Neural cell (in vitro differentiated cells): ENCODE measurements around the gene VWA3B. TPM values are rescaled to one million over a fixed set of nuclear protein-coding genes. Genes with fewer than 3 reads are reported as not detected.

Experiments
- H2AFZ ChIP-seq: fragments of 200-600, 300-800 bp; sonication (generic), shearing (Covaris generic); 2 replicates; pipeline ENCODE4 v1.6.0; 2014; ENCODE audit warnings: low read depth, mild to moderate bottlenecking, antibody characterized with exemption, low read length, moderate library complexity
- H3F3A ChIP-seq: fragments of 200-600 bp; shearing (Covaris generic); 2 replicates; pipeline ENCODE4 v1.6.1; 2016; ENCODE audit warnings: mild to moderate bottlenecking, moderate library complexity, mixed read lengths, antibody characterized with exemption, low read length; ENCODE audit not compliant: insufficient read depth, poor library complexity, severe bottlenecking
- H3K27ac ChIP-seq: fragments of 200-600, 300-800 bp; sonication (generic), shearing (Covaris generic); 2 replicates; pipeline ENCODE4 v1.5.1; 2014; ENCODE audit warnings: mild to moderate bottlenecking, low read length, moderate library complexity
- H3K27me3 ChIP-seq: fragments of 300-800, 200-600 bp; sonication (generic), shearing (Covaris generic); 2 replicates; pipeline ENCODE4 v1.6.0; 2014; ENCODE audit warnings: mild to moderate bottlenecking, low read depth, low read length, moderate library complexity; ENCODE audit not compliant: insufficient read depth
- H3K36me3 ChIP-seq: fragments of 300-800, 200-600 bp; sonication (generic), shearing (Covaris generic); 2 replicates; pipeline ENCODE4 v1.5.1; 2014; ENCODE audit warnings: mild to moderate bottlenecking, antibody characterized with exemption, low read length, moderate library complexity; ENCODE audit not compliant: insufficient read depth
- H3K4me2 ChIP-seq: fragments of 300-800, 200-600 bp; sonication (generic), shearing (Covaris generic); 2 replicates; pipeline ENCODE4 v1.6.0; 2014; ENCODE audit warnings: mild to moderate bottlenecking, low read length
- H3K4me3 ChIP-seq: fragments of 300-800, 200-600 bp; sonication (generic), shearing (Covaris generic); 2 replicates; pipeline ENCODE4 v1.5.1; 2014; ENCODE audit warnings: mild to moderate bottlenecking, low read length, moderate library complexity
- H3K79me2 ChIP-seq: fragments of 200-600 bp; shearing (Covaris generic); replicated peaks from 2 replicates; pipeline ENCODE4 v1.6.0; 2014; ENCODE audit warnings: mild to moderate bottlenecking, low read length, moderate library complexity; ENCODE audit not compliant: insufficient read depth
- H3K9ac ChIP-seq: fragments of 300-800, 200-600 bp; sonication (generic), shearing (Covaris generic); 2 replicates; pipeline ENCODE4 v1.6.1; 2016; ENCODE audit warnings: mild to moderate bottlenecking, low read length, mixed read lengths
- H3K9me2 ChIP-seq: fragments of 200-600 bp; shearing (Covaris generic); 2 replicates; pipeline ENCODE4 v1.6.1; 2016; ENCODE audit warnings: mild to moderate bottlenecking, low read length, mixed read lengths; ENCODE audit not compliant: insufficient read depth
- H3K9me3 ChIP-seq: fragments of 200-600, 300-800 bp; sonication (generic), shearing (Covaris generic); 2 replicates; pipeline ENCODE4 v1.6.1; 2016; ENCODE audit warnings: mild to moderate bottlenecking, mixed run types, low read length, moderate library complexity, mixed read lengths
- H4K20me1 ChIP-seq: fragments of 200-600 bp; shearing (Covaris generic); 2 replicates; pipeline ENCODE4 v1.6.1; 2016; ENCODE audit warnings: mild to moderate bottlenecking, mixed run types; ENCODE audit not compliant: insufficient read depth
- CTCF ChIP-seq: fragments of 450-650 bp; IDR thresholded peaks from 2 replicates; pipeline ENCODE4 v1.5.1; 2014; ENCODE audit warnings: antibody characterized with exemption, mild to moderate bottlenecking, moderate library complexity; ENCODE audit not compliant: poor library complexity, severe bottlenecking
- EP300 ChIP-seq: fragments of 450-650 bp; conservative IDR thresholded peaks from 2 replicates; pipeline ENCODE4 v1.6.1; 2014; ENCODE audit warnings: antibody characterized with exemption, mild to moderate bottlenecking, moderate library complexity; ENCODE audit not compliant: poor library complexity, severe bottlenecking
- EZH2 ChIP-seq: fragments of 200-600, 300-800 bp; shearing (Covaris generic), sonication (generic); IDR thresholded peaks from 2 replicates; pipeline ENCODE4 v1.6.1; 2014; ENCODE audit warnings: antibody characterized with exemption, low read length, borderline replicate concordance, mild to moderate bottlenecking; ENCODE audit not compliant: insufficient read depth, poor library complexity, severe bottlenecking
- MXI1 ChIP-seq: fragments of 450-650 bp; conservative IDR thresholded peaks from 2 replicates; pipeline ENCODE4 v1.6.1; 2014; ENCODE audit warnings: antibody characterized with exemption, mild to moderate bottlenecking; ENCODE audit not compliant: poor library complexity, severe bottlenecking
- POLR2AphosphoS5 ChIP-seq: IDR thresholded peaks from 2 replicates; pipeline ENCODE4 v1.6.1; 2012
- RAD21 ChIP-seq: fragments of 450-650 bp; conservative IDR thresholded peaks from 2 replicates; pipeline ENCODE4 v1.6.1; 2014; ENCODE audit warnings: antibody characterized with exemption, mild to moderate bottlenecking, moderate library complexity
- REST ChIP-seq: IDR thresholded peaks from 2 replicates; pipeline ENCODE4 v1.6.1; 2012; ENCODE audit warnings: borderline replicate concordance
- SMC3 ChIP-seq: fragments of 450-650 bp; conservative IDR thresholded peaks from 2 replicates; pipeline ENCODE4 v1.6.1; 2014; ENCODE audit warnings: antibody characterized with exemption, mild to moderate bottlenecking, moderate library complexity; ENCODE audit not compliant: poor library complexity
- TAF1 ChIP-seq: IDR thresholded peaks from 2 replicates; pipeline ENCODE4 v1.6.1; 2012; ENCODE audit warnings: low read depth
- polyA plus RNA-seq: library from polyadenylated mRNA; depleted of rRNA; stranded (reverse); fragments of >200 nt; gene quantifications from 2 replicates; pipeline ENCODE4 v1.2.3, GENCODE V29; 2014

VWA3B gene
- polyA plus RNA-seq, 1 donor from 2014 or later, result not detected

DNA sequence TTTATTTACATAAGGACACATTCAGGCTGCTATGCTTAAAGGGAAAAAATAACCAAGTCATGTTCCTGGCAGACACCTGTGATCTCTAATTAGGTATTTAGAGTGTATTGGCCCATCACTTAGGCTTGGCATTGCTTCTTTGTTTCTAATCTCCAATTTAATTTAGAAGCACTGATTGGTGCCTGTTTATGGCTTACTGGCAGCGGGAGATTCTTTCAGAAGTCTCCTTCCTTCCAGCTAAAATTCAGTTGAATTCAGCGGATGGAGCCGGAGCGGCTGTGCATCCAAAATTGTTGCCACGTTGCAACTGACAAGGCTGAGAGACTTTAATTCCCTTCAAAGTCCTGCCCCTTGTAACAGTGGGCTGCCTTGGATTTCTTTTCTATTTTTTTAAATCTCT is 66.5 kb downstream of the VWA3B start:
- no peak overlapping the region for H3K9ac ChIP-seq

GRCh38 chr2:98155291-98155690 is 68.3 kb downstream of the VWA3B start:
- Histone ChIP-seq H3K4me3 (no peak overlapping the region), H3K9me3 (no peaks in the 10 kb centered on the region), H3K27me3 (no peaks in the 10 kb centered on the region), H4K20me1 (no peaks in the 10 kb centered on the region), H3F3A (no peaks in the 10 kb centered on the region), H3K9ac (no peak overlapping the region), H3K4me2 (no peak overlapping the region), H3K9me2 (no peaks in the 10 kb centered on the region), H3K79me2 (no peaks in the 10 kb centered on the region), H3K36me3 (no peaks in the 10 kb centered on the region), H3K27ac (no peak overlapping the region), H2AFZ (no peak overlapping the region)
- no peak for TF ChIP-seq TAF1
- TF ChIP-seq MXI1, result no peak
- TF ChIP-seq REST, result no peak
- TF ChIP-seq RAD21, result no peak
- no peak for TF ChIP-seq EZH2
- no peak for TF ChIP-seq SMC3
- TF ChIP-seq CTCF, result no peak
- no peak for TF ChIP-seq POLR2AphosphoS5
- TF ChIP-seq EP300, result no peak

More for the DNA sequence above, 66.5 kb downstream of the VWA3B start:
- no peaks in the 10 kb centered on the region for H4K20me1 ChIP-seq
- no peaks in the 10 kb centered on the region for H3K9me3 ChIP-seq
- no peaks in the 10 kb centered on the region for H3K36me3 ChIP-seq
- no peaks in the 10 kb centered on the region for H3K79me2 ChIP-seq
- H3F3A ChIP-seq, result no peaks in the 10 kb centered on the region
- TF ChIP-seq EZH2 (no peak), RAD21 (no peak), TAF1 (no peak), REST (no peak), MXI1 (no peak)
- H3K4me2 ChIP-seq, result no peak overlapping the region
- H3K9me2 ChIP-seq, result no peaks in the 10 kb centered on the region
- no peak overlapping the region for H3K27ac ChIP-seq
- H3K4me3 ChIP-seq, result no peak overlapping the region
- H3K27me3 ChIP-seq, result no peaks in the 10 kb centered on the region
- H2AFZ ChIP-seq, result no peak overlapping the region
